ENCODE data around the gene MGST2. TPM values are rescaled to one million over a fixed set of nuclear protein-coding genes. Genes with fewer than 3 reads are reported as not detected.

Gene MGST2
- total RNA-seq, 4 donors from 2014 or later = 34.0 to 117 (median 78.7) TPM

GRCh38 chr4:139672215-139672614 lies 6.6 kb downstream of the MGST2 start:
- 94 to 97% methylated on average over 2 of the region's 2 CpGs for WGBS, 2 donors
- no peak overlapping the region for H3K27ac ChIP-seq
- intact Hi-C loops (cut with DNase I) = no loop called here

GRCh38 chr4:139672732-139673131 lies 7.1 kb downstream of the MGST2 start:
- no peak overlapping the region for H3K4me3 ChIP-seq (replicated peaks in 1 of 3)
- WGBS, 2 donors = 89 to 98% methylated on average over 4 of the region's 4 CpGs
- no peaks in the 10 kb centered on the region for H3K36me3 ChIP-seq
- intact Hi-C loops (cut with DNase I) = no loop called here
- DNase-seq = no peak
- peaks cover 0 to 12% of the 10 kb centered on the region in 2 donors for H3K4me1 ChIP-seq
- no peak overlapping the region for H3K27ac ChIP-seq
- no peaks in the 10 kb centered on the region for H3K27me3 ChIP-seq
- TF ChIP-seq POLR2A (IDR thresholded peaks at IDR 0.05) = no peak
- no peaks in the 10 kb centered on the region for H3K9me3 ChIP-seq

More at GRCh38 chr4:139672215-139672614, 6.6 kb downstream of the MGST2 start:
- Histone ChIP-seq H3K4me3 (replicated peaks in 1 of 3) (no peak overlapping the region), H3K4me1 (peaks cover 1 to 17% of the 10 kb centered on the region in 2 donors), H3K36me3 (no peaks in the 10 kb centered on the region), H3K27me3 (no peaks in the 10 kb centered on the region), H3K9me3 (no peaks in the 10 kb centered on the region)
- TF ChIP-seq CTCF (IDR thresholded peaks at IDR 0.05) (no peak), POLR2A (IDR thresholded peaks at IDR 0.05) (no peak)
- DNase-seq = no peak

GRCh38 chr4:139674875-139675550 lies 9.4 kb downstream of the MGST2 start:
- Histone ChIP-seq H3K4me1 (no peaks in the 10 kb centered on the region), H3K27me3 (no peaks in the 10 kb centered on the region), H3K36me3 (peaks cover 6 to 13% of the 10 kb centered on the region in 2 donors), H3K27ac (no peak overlapping the region), H3K4me3 (replicated peaks in 1 of 3) (no peak overlapping the region), H3K9me3 (no peaks in the 10 kb centered on the region)
- WGBS, 2 donors = 86 to 87% methylated on average over 10 of the region's 10 CpGs
- intact Hi-C loops (cut with DNase I) = no loop called here
- DNase-seq = no peak
- TF ChIP-seq POLR2A (IDR thresholded peaks at IDR 0.05) = no peak
- TF ChIP-seq CTCF (IDR thresholded peaks at IDR 0.05) = no peak

- Histone ChIP-seq H3K4me1 (no peaks in the 10 kb centered on the region), H3K36me3 (peaks cover 6 to 13% of the 10 kb centered on the region in 2 donors), H3K27me3 (no peaks in the 10 kb centered on the region), H3K27ac (no peak overlapping the region), H3K9me3 (no peaks in the 10 kb centered on the region), H3K4me3 (replicated peaks in 1 of 3) (no peak overlapping the region)
- DNase-seq = no peak
- TF ChIP-seq CTCF (IDR thresholded peaks at IDR 0.05) (no peak), POLR2A (IDR thresholded peaks at IDR 0.05) (no peak)
- intact Hi-C loops (cut with DNase I) = no loop called here
- 94 to 97% methylated on average over 9 of the region's 9 CpGs for WGBS, 2 donors
Observed at GRCh38 chr4:139675651-139676050, 10.0 kb downstream of the MGST2 start.

GRCh38 chr4:139676365-139676764 lies 10.7 kb downstream of the MGST2 start:
- peaks cover 6 to 13% of the 10 kb centered on the region in 2 donors for H3K36me3 ChIP-seq
- 87 to 93% methylated on average over 2 of the region's 2 CpGs for WGBS, 2 donors
- TF ChIP-seq POLR2A (IDR thresholded peaks at IDR 0.05) (no peak), CTCF (IDR thresholded peaks at IDR 0.05) (no peak)
- H3K27ac ChIP-seq = no peak overlapping the region
- DNase-seq = no peak
- H3K27me3 ChIP-seq = no peaks in the 10 kb centered on the region
- H3K9me3 ChIP-seq = no peaks in the 10 kb centered on the region
- H3K4me1 ChIP-seq = no peaks in the 10 kb centered on the region
- no peak overlapping the region for H3K4me3 ChIP-seq (replicated peaks in 1 of 3)
- intact Hi-C loops (cut with DNase I) = no loop called here
